Right kidney (tissue), 9 donors: ENCODE data around the gene CFAP221.
A peak's percentile ranks its signal among the peaks of the same experiment; 100 is the strongest.

ENCODE experiments used
- DNase-seq: peaks from one replicate; pipeline ENCODE4 v3.0.0-alpha.2; 2016
- long read RNA-seq, 8 donors: transcript quantifications; one replicate each; lab custom pipeline, GENCODE V29; 2026

CFAP221 gene
- long read RNA-seq, donor 1: 0 reads
- long read RNA-seq, donor 2, partial matches to known transcripts: 0 of 1 reads
- long read RNA-seq, donor 2, other reads (novel, unspliced or antisense): 0 of 1 reads
- long read RNA-seq, donor 3: 0 reads
- long read RNA-seq, donor 4: 0 reads
- long read RNA-seq, donor 5: 0 reads
- long read RNA-seq, donor 6: 0 reads
- long read RNA-seq, donor 7: 0 reads
- long read RNA-seq, donor 8: 0 reads

DNA sequence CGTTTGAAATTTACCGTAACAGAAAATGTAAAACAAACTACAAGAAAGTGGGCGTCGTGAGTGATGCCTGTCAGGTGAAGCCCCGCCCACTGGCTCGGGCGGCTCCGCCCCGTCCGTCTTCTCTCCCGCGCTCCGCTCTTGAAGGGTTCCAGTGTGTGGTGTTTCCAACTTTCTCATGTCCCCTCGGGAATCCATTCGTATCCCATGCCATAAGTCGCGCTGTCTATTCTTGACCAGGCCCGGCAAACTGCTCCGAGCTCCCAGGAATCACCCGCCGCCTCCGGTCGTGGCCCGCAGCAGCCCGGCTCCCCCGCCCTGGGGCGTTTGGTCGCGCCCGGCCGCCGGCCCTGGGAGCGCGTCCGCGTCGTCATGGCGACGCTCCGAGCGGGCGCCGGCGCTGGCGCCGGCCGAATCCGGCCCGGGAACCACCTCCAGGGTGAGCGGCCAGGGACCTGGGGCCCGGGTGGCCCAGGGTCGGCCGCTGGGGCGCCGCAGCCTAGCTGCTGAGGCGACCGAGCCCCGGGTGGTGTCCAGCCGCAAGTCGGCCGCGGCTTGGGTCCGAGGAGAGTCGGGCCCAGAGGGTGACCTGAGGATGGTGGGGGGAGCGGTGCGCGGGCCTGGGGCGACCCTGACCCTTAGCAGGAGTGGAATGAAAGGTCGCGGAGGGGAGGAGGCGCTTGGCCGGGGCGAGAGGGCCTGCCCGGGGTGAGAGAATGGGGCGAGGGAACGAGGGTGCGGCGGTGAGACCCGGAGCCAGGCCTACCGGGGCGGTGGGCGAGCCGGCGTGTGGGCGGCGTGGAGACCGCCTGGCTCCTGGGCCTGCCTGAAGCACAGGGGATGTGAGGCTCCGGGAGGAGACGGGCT is at the start of gene CFAP221:
Gene CFAP221 (plus strand): TSS at position 375 of the 864 bp plus-strand sequence. CDS start 1,683 bp downstream, outside the sequence.
- peak; percentile 98 for DNase-seq

DNA sequence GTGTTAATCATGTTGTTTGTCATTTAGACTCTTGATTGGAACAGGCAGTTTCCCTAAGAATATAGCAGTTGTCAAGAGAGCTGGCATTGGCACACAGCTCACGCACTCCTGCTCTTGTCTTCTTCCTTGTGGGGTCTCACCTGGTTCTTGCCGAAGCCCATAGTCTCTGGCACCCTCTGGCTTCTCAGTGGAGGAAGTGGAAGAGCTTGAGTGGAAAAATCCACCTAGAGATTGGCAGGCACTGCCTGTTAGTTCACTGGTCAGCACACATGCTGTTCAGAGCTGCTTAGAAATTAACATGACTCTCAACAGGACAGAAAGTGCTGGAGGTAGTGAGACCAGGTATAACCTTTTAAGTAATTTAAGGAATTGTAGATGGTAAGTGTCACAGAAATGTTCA is 48.3 kb upstream of the CFAP221 start:
- no peak for DNase-seq

DNA sequence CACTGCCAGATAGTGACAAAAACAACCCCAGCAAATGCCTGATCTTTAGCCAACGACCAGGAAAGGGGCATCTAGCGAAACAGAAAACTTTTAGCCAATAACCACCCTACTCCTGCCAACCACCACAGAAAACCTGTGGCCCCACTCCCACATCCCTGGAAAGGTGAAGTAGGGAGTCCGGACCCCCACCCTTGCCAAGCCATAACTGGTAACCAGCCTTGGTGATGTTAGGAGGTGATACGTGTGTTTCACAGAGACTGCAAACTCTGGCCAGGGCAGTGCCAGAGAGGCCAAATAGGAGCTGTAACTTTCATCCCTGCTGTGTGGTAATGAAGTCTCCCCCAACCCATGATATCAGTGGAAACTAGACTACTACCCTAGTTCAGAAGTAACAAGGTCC is 47.6 kb upstream of the CFAP221 start:
- DNase-seq: no peak

DNA sequence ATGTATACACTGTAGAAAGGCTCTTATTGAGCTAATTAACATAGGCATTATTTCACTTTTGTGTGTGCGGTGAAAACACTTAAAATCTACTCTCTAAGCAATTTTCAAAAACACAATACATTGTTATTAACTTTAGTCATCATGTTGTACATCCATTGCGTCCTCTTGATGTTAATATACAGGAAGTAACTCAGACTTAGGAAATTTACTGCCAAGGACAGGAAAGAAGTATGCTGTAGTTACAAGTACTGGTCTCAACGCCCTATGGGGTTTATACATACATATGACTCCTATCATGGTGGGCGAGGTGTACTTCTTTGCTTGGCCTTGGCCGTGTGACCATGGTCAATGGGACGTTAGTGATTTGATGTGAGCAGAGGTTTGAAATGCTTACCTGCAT is 35.5 kb upstream of the CFAP221 start:
- no peak for DNase-seq

DNA sequence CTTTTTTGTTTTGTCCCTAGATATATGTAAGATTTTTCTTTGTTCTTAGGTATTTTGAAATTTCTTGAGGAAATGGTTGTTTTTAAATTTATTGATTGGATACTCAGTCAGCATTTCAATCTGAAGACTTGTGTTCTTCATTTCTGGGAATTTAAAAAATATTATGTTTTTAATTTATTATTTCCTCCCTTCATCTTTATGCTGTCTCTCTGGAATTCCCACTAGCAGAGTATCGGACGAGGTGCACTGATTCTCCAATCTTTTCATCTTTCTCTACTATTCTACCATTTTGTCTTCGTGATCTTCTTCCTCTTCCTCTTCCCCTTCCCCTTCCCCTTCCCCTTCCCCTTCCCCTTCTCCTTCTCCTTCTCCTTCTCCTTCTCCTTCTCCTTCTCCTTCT is 32.3 kb upstream of the CFAP221 start:
- no peak for DNase-seq

DNA sequence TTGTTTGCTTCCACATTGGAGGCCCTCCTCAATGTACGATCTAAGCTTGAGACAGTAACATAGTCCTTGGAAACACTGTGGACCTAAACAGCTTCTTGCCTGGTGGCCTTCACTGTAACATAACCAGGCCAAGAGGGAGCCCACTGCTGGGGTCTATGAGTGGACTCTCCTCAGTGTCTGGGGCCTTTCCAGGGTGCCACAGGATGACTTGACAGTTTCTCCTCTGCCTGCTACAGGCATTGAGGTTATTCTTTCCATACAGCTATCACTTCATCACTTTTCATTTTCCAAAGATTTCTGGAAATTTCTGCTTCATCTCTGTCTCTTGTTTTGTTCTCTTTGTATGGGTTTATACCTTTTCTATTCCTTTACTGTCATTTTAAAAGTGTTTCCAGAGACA is 31.3 kb upstream of the CFAP221 start:
- DNase-seq: no peak

DNA sequence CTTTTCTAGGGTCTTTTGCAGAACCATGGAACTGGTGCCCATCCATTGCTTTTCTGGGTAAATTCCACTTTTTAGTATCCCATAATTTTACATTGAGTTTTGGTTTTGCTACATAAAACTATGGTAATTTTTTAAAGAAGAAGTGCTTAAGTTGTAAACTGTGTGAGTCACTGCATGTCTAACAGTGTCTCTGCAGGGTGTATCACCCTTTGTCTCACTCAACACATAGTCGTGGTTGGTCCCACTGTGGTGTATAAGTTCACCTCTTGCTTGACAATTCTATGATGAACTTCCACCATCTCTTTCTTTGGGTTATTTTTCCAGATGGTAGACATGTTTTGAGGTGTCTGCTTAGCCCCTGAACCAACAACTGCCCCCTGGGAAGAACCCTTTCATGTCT is 30.4 kb upstream of the CFAP221 start:
- DNase-seq: no peak

DNA sequence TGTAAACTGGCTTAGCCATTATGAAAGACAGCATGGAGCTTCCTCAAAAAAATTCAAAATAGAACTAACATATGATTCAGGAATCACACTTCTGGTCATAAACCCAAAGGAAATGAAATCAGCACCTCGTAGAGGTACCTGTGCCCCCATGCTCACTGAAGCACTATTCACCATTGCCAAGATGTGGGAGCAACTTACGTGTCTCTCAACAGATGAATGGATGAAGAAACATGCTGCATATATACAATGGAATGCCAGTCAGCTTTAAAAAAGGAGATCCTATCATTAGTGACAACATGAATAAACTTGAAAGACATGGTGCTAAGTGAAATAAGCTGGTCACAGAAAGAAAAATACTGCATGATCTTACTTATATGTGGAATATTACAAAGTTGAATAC is 28.1 kb upstream of the CFAP221 start:
- DNase-seq: no peak

DNA sequence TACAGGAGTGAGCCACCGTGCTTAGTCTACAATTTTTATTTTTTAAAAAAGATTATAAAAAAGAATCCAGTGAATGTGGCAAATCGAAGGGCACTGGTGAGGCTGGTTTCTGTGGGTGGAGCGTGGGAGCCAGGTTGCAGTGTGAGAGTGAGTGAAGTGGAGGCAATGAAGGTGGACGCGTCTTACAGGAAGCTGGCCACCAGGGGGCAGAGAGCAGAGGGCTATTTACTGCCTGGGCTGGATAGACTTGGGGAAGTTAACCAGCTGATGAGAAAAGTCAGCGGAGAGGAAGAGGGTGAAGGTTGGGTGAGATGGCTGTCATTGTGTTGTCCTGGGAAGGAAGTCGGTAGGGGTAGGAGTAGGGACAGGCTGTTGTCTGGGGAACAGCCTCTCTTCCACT is 26.8 kb upstream of the CFAP221 start:
- no peak for DNase-seq

DNA sequence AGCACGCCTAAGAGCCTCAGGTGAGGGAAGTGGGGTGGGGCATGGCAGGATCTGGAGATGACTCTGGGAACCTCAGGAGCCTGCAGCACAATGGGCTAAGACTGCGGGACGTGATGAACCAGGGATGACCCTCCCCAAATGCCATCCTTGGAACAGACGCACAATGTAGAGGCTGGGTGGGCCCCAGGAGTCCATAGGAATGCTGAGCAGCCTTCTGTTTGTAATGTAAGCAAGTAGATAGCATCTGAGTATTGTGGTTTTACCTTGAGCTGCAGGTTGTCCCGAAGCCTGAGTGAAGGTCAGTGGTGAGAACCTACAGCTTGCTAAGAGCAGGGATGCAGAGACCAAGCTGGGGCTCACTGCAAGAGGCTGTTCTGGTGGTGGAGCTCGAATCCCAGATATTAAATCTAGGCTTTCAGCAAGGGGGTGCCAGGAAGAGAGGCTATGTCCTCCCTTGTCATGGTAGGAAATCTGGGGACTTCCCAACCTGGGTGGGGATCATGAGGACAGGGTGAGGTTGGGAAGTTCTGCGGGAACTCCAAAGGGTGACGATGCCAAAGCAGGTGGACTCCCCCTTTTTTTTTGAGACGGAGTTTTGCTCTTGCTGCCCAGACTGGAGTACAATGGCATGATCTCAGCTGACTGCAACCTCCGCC is 25.7 kb upstream of the CFAP221 start:
- DNase-seq: no peak

DNA sequence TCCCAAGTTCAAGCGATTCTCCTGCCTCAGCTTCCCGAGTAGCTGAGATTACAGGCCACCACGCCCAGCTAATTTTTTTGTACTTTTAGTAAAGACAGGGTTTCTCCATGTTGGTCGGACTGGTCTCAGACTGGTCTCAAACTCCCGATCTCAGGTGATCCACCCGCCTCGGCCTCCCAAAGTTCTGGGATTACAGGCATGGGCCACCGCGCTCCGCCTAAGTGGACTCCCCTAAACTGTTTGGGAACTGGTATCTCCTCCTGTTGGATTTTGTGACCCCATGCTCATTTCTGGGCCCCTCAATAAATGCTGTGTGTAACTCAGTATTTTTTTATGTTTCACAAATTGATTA is 25.2 kb upstream of the CFAP221 start:
- no peak for DNase-seq

DNA sequence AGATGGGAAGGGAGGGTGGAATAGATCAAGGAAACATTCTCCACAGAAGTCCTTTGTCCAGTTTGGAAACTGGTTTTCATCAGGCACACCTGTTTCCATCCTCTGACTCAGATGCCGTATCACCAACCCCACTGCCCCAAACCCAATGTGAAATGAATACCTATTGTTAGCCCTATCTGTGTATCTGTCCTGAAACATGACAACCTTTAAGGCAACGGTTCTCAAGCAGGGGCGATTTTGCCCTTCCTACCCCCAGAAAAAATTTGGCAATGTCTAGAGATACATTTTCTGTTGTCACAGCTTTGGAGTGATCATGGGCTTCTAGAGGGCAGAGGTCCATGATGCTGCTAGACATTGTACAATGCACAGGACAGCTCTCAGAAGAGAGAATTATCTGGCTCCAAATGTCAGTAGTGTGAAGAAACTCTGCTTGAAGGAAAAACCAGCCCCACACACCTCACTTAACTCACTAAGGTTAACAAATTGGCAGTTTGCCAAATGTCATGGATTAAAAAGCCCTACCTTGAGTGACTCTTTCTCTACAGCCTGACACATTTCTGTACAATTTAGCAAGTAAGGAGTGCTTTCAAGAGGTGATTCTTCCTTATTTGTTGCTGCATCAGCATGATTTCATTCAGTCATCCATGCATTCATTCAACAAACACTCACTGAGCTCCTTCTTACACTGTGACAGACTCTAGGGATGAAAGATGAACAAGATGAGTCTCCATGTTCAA is 23.4 kb upstream of the CFAP221 start:
- no peak for DNase-seq

DNA sequence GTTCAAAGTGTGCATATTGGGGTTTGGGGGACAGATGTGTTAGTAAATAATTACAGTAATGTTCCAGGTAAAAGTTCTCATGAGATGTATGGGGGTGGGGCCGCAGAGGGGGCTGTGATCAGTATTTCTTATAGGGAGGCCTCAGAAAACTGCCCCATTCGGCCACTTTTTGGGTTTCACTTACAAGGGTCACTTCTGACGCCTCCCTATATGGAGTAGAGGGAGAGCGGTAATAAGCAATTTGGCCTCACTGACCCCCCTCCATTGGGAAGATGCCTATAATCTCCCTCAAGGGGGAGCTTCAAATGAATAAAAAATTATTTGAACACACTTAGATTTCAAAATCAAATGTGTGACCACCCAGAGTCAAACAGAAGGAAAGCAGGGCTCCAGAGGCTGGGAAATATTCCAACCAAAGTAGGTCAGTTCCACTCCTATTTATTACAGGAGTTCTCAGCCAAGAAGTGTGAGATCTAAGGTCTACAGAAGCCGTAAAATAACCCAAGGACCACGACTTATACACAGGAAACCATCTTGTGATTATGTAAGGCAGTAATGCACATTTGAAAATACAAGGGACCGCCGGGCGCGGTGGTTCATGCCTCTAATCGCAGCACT is 22.7 kb upstream of the CFAP221 start:
- DNase-seq: no peak

DNA sequence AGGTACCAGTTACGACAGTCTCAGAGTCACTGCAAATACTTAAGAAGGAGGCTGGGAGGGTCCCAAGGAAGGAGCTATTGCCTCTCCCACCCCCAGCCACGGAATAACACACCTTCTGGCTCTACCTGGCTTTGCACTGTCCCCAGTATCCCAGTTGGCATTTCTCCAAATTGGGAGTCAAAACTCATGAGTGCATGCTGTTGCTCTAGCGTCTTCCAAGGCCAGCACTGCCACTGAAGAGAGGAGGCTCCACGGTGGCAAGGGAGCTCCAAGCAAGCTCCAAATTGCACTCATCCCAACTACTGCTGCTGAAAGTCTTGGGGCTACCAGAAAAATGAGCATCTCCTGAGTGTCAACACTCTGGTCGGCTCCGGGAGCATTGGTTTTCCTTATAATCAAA is 21.6 kb upstream of the CFAP221 start:
- DNase-seq: no peak

DNA sequence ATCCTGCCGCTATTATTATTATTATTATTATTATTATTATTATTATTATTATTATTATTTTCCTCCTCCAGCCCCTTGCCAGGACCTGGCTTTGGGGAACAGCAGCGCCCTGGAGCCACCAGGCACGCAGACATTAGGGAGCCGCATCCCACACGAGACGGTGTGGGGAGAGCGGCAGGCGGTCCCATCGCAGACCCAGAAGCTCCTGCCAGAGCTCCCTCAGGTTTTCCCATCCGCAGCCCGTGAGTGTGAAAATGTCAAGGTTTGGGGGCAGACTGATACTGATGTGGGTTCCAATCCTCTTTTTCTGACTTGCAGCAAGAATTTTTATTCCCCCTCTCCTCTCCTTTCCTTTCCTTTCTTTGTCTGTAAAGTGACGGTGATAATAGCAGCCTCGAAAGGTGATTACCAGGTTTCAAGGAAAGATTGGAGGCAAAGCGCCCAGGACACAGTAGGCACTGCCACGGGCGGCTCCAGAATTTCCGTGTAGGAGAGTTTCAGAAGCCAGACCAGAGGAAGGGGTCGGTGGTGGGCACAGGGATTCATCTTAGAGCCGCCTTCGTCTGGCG is 20.8 kb upstream of the CFAP221 start:
- DNase-seq: no peak

DNA sequence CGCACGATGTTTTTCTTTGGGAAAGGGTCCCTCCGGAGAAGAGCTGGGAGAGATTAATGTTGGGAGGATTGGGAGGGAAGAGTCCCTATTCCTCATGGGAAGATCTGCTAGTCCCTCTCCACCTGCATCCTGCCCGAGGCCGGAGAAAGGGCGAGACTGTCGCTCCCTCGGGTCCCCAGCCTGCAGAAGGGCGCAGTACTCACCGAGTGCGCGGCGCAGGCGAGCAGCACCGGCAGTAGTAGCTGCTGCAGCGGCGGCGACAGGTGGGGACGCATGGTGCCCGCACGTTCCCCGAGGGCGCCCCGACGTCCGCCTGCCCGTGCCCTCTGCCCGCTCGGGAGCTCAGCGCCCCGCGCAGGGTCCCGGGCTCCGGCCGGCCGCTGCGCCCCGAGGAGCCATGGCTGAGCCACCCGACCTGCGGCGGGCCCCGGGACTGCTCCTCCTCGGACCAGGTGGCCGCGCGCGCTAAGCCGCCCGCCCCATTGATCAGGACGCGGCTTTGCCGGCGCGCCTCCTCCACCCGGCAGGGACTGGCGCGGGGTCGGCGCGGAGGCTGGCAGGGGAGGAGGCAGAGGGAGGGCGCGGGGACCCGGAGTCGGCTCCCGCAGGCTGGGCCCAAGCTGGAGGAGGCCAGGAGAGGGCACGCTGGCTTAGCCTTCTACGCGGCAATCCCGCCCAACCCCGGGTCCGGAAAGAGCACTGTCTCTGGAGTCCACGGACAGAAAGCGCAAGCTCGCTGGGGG is 20.1 kb upstream of the CFAP221 start, which contains the start of gene SCTR:
Gene SCTR (minus strand): TSS at position 532 of the 743 bp plus-strand sequence. CDS start 257 bp downstream, at position 275.
- peak; percentile 65 for DNase-seq

DNA sequence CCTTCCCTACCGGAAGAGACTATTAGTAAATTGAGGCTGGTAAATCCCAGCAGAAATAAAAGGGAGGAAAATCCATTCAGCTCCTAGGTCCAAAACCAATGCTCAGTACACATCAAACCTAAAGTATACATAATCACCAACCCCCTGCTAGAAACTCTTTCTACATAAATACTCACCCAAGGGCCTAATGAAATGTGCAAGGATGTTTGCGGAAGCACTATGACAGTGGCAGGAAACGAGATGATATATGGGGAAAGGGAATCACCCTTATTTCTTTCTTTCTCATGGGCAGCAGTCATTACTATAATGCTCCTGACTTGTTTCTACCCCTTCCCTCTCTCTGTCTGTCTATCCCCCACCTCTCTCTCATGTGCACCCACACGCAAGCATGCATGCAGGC is 18.6 kb upstream of the CFAP221 start:
- no peak for DNase-seq

DNA sequence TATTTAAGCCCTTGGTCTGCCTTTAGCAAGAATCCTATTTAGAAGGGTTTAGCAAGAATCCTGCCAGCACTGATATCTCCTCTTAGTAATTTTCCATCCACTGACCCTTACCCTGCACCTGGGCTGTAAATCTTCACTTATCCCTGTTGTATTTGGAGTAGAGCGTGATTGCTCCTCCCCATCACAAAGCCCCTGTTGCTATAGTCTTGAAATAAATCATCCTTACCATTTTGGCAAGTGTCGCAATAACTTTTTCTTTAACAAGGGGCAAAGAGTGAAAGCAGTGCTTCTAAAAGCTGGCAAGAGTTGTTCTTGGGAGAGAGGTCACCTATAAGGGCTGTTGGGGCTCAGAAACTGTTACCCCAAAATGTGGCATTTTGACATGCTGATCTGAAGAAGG is 16.2 kb upstream of the CFAP221 start:
- no peak for DNase-seq

DNA sequence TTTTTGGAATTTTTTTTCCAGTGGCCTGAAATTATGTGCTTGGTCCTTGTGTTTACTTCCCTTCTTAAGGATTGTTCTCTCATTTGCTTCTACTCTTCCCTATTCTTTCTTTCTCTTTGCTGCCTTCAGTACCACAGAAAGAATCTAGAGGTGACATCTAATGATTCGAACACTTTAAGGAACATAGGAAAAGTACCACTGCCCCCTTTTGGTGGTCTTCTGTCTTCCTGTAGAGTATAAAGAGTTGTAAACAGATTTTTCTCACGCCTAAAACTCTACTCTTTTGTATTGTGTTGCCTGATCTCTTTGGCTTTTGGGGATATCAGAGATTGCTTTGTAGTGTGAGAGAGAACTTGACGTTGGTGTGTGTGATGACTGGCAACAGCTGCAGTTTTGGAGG is 13.0 kb upstream of the CFAP221 start:
- DNase-seq: no peak

DNA sequence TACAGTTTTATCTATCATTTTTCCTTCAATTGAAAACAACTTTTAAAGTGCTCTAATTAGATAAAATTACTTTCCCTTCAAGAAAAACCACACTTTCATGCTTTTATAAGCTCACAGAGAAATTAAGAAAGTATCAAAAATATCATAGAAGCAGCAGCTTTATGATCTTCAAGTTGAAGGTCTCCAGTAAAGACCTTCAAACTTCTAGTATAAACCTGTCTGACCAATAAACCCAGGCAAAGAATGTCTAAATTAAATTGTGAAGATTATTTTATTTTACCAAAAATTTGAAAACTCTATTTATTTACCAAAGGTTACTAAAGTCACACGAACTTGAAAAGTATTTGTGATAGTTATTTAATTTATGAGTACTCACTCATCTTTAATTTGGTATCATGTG is 10.7 kb upstream of the CFAP221 start:
- DNase-seq: no peak

DNA sequence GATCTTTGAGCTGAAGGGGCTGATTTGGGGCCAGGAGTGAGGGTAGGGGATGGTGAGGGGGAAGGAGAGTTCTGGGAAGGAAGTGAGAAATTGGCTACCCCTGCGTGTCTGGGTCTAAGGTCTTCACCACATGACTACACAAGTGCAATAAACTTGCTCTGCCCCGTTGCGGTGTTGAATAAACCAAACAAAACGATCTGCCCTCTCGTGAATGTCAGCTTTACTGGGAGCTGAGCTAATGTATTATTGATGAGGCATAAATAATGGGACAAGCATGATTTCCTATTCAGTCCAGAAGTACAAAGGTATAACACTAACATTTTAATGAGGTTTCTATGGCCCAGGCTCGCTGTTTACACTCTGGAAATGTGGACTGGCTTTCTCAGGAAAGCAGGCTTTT is 8.0 kb upstream of the CFAP221 start:
- DNase-seq: no peak
